CD4-positive, CD25-positive, alpha-beta regulatory T cell (primary cell): ENCODE results near the gene SNX21. TPM values are rescaled to one million over a fixed set of nuclear protein-coding genes. Genes with fewer than 3 reads are reported as not detected.
"Not testable (repeated sequence)": the region's sequence is repeated elsewhere in the genome, so short reads cannot be mapped to it uniquely, and the experiment has no call there.

ENCODE experiments used
- ATAC-seq, 2 donors: fragments of 150-1000 bp; cut with Tn5 transposase; one replicate each; pipeline ENCODE4 v1.10.0; 2021; ENCODE audit warnings: low read depth in 2 of 2, moderate number of reproducible peaks in 2 of 2, moderate library complexity in 1 of 2
- DNase-seq, 3 donors: peaks; one replicate each; pipeline versions ENCODE4 v3.0.0 to v3.0.0-alpha.2; 2012 to 2022; ENCODE audit warnings: mixed read lengths in 1 of 3
- H3K27ac ChIP-seq: one replicate; pipeline ENCODE4 v1.7.0; 2013; ENCODE audit warnings: mild to moderate bottlenecking, low read length; ENCODE audit not compliant: insufficient read depth, poor library complexity, severe bottlenecking
- H3K27me3 ChIP-seq: one replicate; pipeline ENCODE4 v1.7.0; 2013; ENCODE audit warnings: low read length; ENCODE audit not compliant: control insufficient read depth, insufficient read depth
- H3K36me3 ChIP-seq: one replicate; pipeline ENCODE4 v1.7.0; 2013; ENCODE audit warnings: mild to moderate bottlenecking, low read length, moderate library complexity; ENCODE audit not compliant: control insufficient read depth, insufficient read depth
- H3K4me1 ChIP-seq: 2 replicates; pipeline ENCODE4 v1.7.0; 2013; ENCODE audit warnings: mild to moderate bottlenecking, low read length; ENCODE audit not compliant: insufficient read depth, control insufficient read depth, poor library complexity, severe bottlenecking
- H3K4me3 ChIP-seq: one replicate; pipeline ENCODE4 v1.7.0; 2013; ENCODE audit warnings: low read depth, mild to moderate bottlenecking, low read length, moderate library complexity
- H3K9me3 ChIP-seq, 2 experiments: 1 replicate in 1 of 2; 2 replicates in 1 of 2; pipeline ENCODE4 v1.7.0; 2013; ENCODE audit warnings: low read length in 2 of 2, mild to moderate bottlenecking in 1 of 2, moderate library complexity in 1 of 2; ENCODE audit not compliant: control insufficient read depth in 2 of 2
- H3K27ac Mint-ChIP-seq, 3 donors: one replicate each; pipeline ENCODE4 v1.8.0; 2020 to 2022; ENCODE audit warnings: mild to moderate bottlenecking in 3 of 3, mixed read lengths in 3 of 3, moderate library complexity in 2 of 3
- H3K27me3 Mint-ChIP-seq: one replicate; pipeline ENCODE4 v1.8.0; 2022; ENCODE audit warnings: mild to moderate bottlenecking, mixed read lengths
- H3K36me3 Mint-ChIP-seq: one replicate; pipeline ENCODE4 v1.8.0; 2020; ENCODE audit warnings: mixed read lengths
- H3K4me1 Mint-ChIP-seq, 4 donors: one replicate each; pipeline ENCODE4 v1.8.0; 2020 to 2022; ENCODE audit warnings: mixed read lengths in 4 of 4, mild to moderate bottlenecking in 1 of 4
- H3K4me3 Mint-ChIP-seq, 4 donors: one replicate each; pipeline ENCODE4 v1.8.0; 2020 to 2022; ENCODE audit warnings: mild to moderate bottlenecking in 4 of 4, mixed read lengths in 4 of 4, moderate library complexity in 3 of 4
- H3K9me3 Mint-ChIP-seq, 7 donors: one replicate each; pipeline ENCODE4 v1.8.0; 2020 to 2022; ENCODE audit warnings: mixed read lengths in 7 of 7, mild to moderate bottlenecking in 3 of 7, moderate library complexity in 2 of 7
- polyA plus RNA-seq, 4 donors: library from polyadenylated mRNA; unstranded; fragments of 300-500 nt; fragmentation: Illumina TruSeq; gene quantifications; one replicate each; pipeline ENCODE4 v1.2.3, GENCODE V29; 2021
- total RNA-seq: library from RNA; stranded (reverse); gene quantifications from one replicate; pipeline ENCODE4 v1.2.3, GENCODE V29; 2022

The SNX21 gene
- total and polyA plus RNA-seq, 5 donors from 2014 or later: 0.94 to 2.5 (median 1.6) TPM

- DNase-seq: no peak
- no peaks in the 10 kb centered on the region for H3K9me3 ChIP-seq
Measured at GRCh38 chr20:45863543-45864470, 30.2 kb downstream of the SNX21 start.

DNA sequence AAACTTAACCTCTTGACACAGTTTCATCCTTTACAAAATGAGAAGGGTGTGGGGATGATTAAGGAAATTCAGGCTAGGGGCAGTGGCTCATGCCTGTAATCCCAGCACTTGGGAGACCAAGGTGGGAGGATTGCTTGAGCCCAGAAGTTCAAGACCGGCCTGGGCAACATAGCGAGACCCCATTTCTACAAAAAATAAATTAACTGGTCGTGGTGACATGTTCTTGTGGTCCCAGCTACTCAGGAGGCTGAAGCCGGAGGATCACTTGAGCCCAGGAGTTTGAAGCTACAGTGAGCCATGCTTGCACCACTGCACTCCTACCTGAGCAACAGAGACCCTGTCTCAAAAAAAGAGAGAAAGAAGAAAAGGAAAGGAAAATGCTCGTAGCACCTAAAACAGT lies 32.9 kb downstream of the SNX21 start:
- H3K4me3 ChIP-seq: no peak overlapping the region
- Mint-ChIP-seq H3K4me1 (peaks cover 2 to 17% (median 6%) of the 10 kb centered on the region in 4 donors), H3K27ac (peak overlapping the region in 1 of 3 donors; percentile 76), H3K27me3 (no peaks in the 10 kb centered on the region), H3K9me3 (no peaks in the 10 kb centered on the region), H3K4me3 (no peak overlapping the region), H3K36me3 (peaks cover 9% of the 10 kb centered on the region)
- no peaks in the 10 kb centered on the region for H3K36me3 ChIP-seq
- H3K9me3 ChIP-seq: no peaks in the 10 kb centered on the region
- H3K27me3 ChIP-seq: no peaks in the 10 kb centered on the region
- no peak for DNase-seq
- H3K27ac ChIP-seq: no peak overlapping the region
- no peaks in the 10 kb centered on the region for H3K4me1 ChIP-seq
- ATAC-seq: no peak

More at GRCh38 chr20:45863543-45864470, 30.2 kb downstream of the SNX21 start:
- no peaks in the 10 kb centered on the region for H3K27me3 ChIP-seq
- H3K27me3 Mint-ChIP-seq: no peaks in the 10 kb centered on the region
- no peak overlapping the region for H3K4me3 Mint-ChIP-seq
- H3K36me3 ChIP-seq: no peaks in the 10 kb centered on the region
- no peaks in the 10 kb centered on the region for H3K4me1 ChIP-seq
- peaks cover 9% of the 10 kb centered on the region for H3K36me3 Mint-ChIP-seq
- H3K9me3 Mint-ChIP-seq: no peaks in the 10 kb centered on the region
- H3K4me1 Mint-ChIP-seq: peaks cover 11 to 29% (median 17%) of the 10 kb centered on the region in 4 donors
- H3K27ac Mint-ChIP-seq: peak overlapping the region in 1 of 3 donors; percentile 80
- H3K27ac ChIP-seq: no peak overlapping the region
- no peak for ATAC-seq
- H3K4me3 ChIP-seq: no peak overlapping the region

GRCh38 chr20:45867136-45867818 lies 33.7 kb downstream of the SNX21 start:
- Mint-ChIP-seq H3K4me3 (no peak overlapping the region), H3K36me3 (peaks cover 9% of the 10 kb centered on the region), H3K9me3 (no peaks in the 10 kb centered on the region), H3K27me3 (no peaks in the 10 kb centered on the region), H3K4me1 (peaks cover 2 to 17% (median 6%) of the 10 kb centered on the region in 4 donors), H3K27ac (no peak overlapping the region)
- no peak for ATAC-seq
- no peak for DNase-seq
- Histone ChIP-seq H3K4me3 (no peak overlapping the region), H3K27ac (no peak overlapping the region), H3K4me1 (no peaks in the 10 kb centered on the region), H3K36me3 (no peaks in the 10 kb centered on the region), H3K9me3 (no peaks in the 10 kb centered on the region), H3K27me3 (no peaks in the 10 kb centered on the region)

DNA sequence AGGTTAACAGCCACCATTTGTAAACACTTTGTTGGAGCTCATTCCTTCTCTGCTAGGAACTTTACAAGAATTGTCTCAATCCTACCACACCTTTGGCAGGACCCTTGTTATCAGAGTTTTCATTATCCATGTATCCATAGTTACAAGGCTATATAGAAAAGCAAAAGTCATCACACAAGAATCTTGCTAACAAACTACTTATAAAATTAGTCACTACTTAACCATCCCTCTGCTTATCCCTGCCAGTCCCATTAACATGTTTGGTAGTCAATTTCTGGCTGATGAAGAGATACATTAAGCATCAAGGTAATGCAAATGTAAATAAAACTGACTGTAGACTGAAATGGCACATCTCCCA lies 34.2 kb downstream of the SNX21 start:
- Histone ChIP-seq H3K27ac (no peak overlapping the region), H3K36me3 (no peaks in the 10 kb centered on the region), H3K4me3 (no peak overlapping the region), H3K9me3 (no peaks in the 10 kb centered on the region), H3K4me1 (no peaks in the 10 kb centered on the region), H3K27me3 (no peaks in the 10 kb centered on the region)
- H3K27me3 Mint-ChIP-seq: no peaks in the 10 kb centered on the region
- no peak overlapping the region for H3K27ac Mint-ChIP-seq
- H3K36me3 Mint-ChIP-seq: peaks cover 9% of the 10 kb centered on the region
- no peak for ATAC-seq
- no peak overlapping the region for H3K4me3 Mint-ChIP-seq
- DNase-seq: no peak
- H3K4me1 Mint-ChIP-seq: peaks cover 2 to 17% (median 6%) of the 10 kb centered on the region in 4 donors
- no peaks in the 10 kb centered on the region for H3K9me3 Mint-ChIP-seq

- no peaks in the 10 kb centered on the region for H3K27me3 ChIP-seq
- peaks cover 8% of the 10 kb centered on the region for H3K36me3 ChIP-seq
- Mint-ChIP-seq H3K9me3 (no peaks in the 10 kb centered on the region), H3K4me3 (no peak overlapping the region), H3K27me3 (no peaks in the 10 kb centered on the region), H3K27ac (no peak overlapping the region), H3K4me1 (peaks cover 2 to 9% (median 6%) of the 10 kb centered on the region in 4 donors), H3K36me3 (peaks cover 5% of the 10 kb centered on the region)
- H3K27ac ChIP-seq: no peak overlapping the region
- ATAC-seq: no peak
- no peaks in the 10 kb centered on the region for H3K4me1 ChIP-seq
- no peak for DNase-seq
- no peak overlapping the region for H3K4me3 ChIP-seq
- H3K9me3 ChIP-seq: no peaks in the 10 kb centered on the region
Measured at GRCh38 chr20:45872626-45873025, 39.0 kb downstream of the SNX21 start.

- DNase-seq: no peak
- no peaks in the 10 kb centered on the region for H3K9me3 Mint-ChIP-seq
Measured at GRCh38 chr20:45873409-45874103, 40.0 kb downstream of the SNX21 start.

GRCh38 chr20:45874104-45874481 lies 40.5 kb downstream of the SNX21 start:
- H3K9me3 Mint-ChIP-seq, ATAC-seq, H3K4me1 Mint-ChIP-seq, H3K27me3 ChIP-seq, H3K9me3 ChIP-seq, H3K27ac ChIP-seq, H3K36me3 Mint-ChIP-seq, H3K27ac Mint-ChIP-seq, DNase-seq, H3K4me3 Mint-ChIP-seq, H3K4me3 ChIP-seq, H3K27me3 Mint-ChIP-seq, H3K4me1 ChIP-seq: not testable (repeated sequence)
- H3K36me3 ChIP-seq: peaks cover 14% of the 10 kb centered on the region

More at GRCh38 chr20:45873409-45874103, 40.0 kb downstream of the SNX21 start:
- H3K4me1 ChIP-seq: no peaks in the 10 kb centered on the region
- no peaks in the 10 kb centered on the region for H3K9me3 ChIP-seq
- peaks cover 0 to 9% (median 1%) of the 10 kb centered on the region in 4 donors for H3K4me1 Mint-ChIP-seq
- no peaks in the 10 kb centered on the region for H3K27me3 Mint-ChIP-seq
- H3K27me3 ChIP-seq: no peaks in the 10 kb centered on the region
- H3K4me3 ChIP-seq: no peak overlapping the region
- H3K27ac Mint-ChIP-seq: no peak overlapping the region
- no peaks in the 10 kb centered on the region for H3K36me3 Mint-ChIP-seq
- H3K36me3 ChIP-seq: peaks cover 14% of the 10 kb centered on the region
- no peak for ATAC-seq
- no peak overlapping the region for H3K27ac ChIP-seq
- no peak overlapping the region for H3K4me3 Mint-ChIP-seq
